Embryonic facial prominence (tissue), 1 donor: ENCODE measurements around the gene PRAMEF7.
"Not testable (repeated sequence)": the region's sequence is repeated elsewhere in the genome, so short reads cannot be mapped to it uniquely, and the experiment has no call there.

Experiments
- DNase-seq: peaks from one replicate; pipeline ENCODE4 v3.0.0-alpha.2; 2016; ENCODE audit errors: extremely low spot score

PRAMEF7 gene

GRCh38 chr1:12916310-12916709, at the start of gene PRAMEF7:
PRAMEF7 (plus strand) TSS chr1:12916610; CDS start chr1:12917693, 1,083 bp downstream.
- not testable (repeated sequence) for DNase-seq

GRCh38 chr1:12878453-12878852, 38.0 kb upstream of the PRAMEF7 start:
- DNase-seq = not testable (repeated sequence)

- DNase-seq = not testable (repeated sequence)
These were observed 30.3 kb upstream of the PRAMEF7 start, which contains the start of gene PRAMEF4 for GRCh38 chr1:12886101-12886500. PRAMEF4 (minus strand) TSS chr1:12886201; CDS start chr1:12883394, 2,807 bp downstream.

GRCh38 chr1:12898170-12898569, 18.2 kb upstream of the PRAMEF7 start, which contains the start of gene PRAMEF10:
PRAMEF10 (minus strand) TSS chr1:12898270; CDS start chr1:12895847, 2,423 bp downstream.
- not testable (repeated sequence) for DNase-seq

- not testable (repeated sequence) for DNase-seq
These were observed 17.2 kb upstream of the PRAMEF7 start for GRCh38 chr1:12899186-12899585.

- not testable (repeated sequence) for DNase-seq
These were observed 12.4 kb upstream of the PRAMEF7 start for GRCh38 chr1:12903793-12904572.

- DNase-seq = not testable (repeated sequence)
These were observed 5.3 kb downstream of the PRAMEF7 start for GRCh38 chr1:12921749-12922148.

GRCh38 chr1:12924368-12924767, 8.0 kb downstream of the PRAMEF7 start:
- DNase-seq = not testable (repeated sequence)

GRCh38 chr1:12947480-12947879, 31.1 kb downstream of the PRAMEF7 start, which contains the start of gene PRAMEF6:
PRAMEF6 (minus strand) TSS chr1:12947580; CDS start chr1:12942518, 5,062 bp downstream.
- not testable (repeated sequence) for DNase-seq
